Neutrophil (primary cell): ENCODE measurements around the gene GAS7.

Experiments used
- H3K27ac ChIP-seq: fragments of 200-600 bp; sonication (generic); 2 replicates; pipeline ENCODE4 v1.5.1; 2016; ENCODE audit warnings: mild to moderate bottlenecking, moderate library complexity
- H3K27me3 ChIP-seq: fragments of 200-600 bp; sonication (generic); 2 replicates; pipeline ENCODE4 v1.6.0; 2016; ENCODE audit warnings: mild to moderate bottlenecking
- H3K36me3 ChIP-seq: fragments of 200-600 bp; sonication (generic); 2 replicates; pipeline ENCODE4 v1.5.1; 2017
- H3K4me1 ChIP-seq, 2 experiments: fragments of 200-600 bp in 1 of 2; sonication (generic) in 1 of 2; 1 replicate in 1 of 2; 2 replicates in 1 of 2; pipeline versions ENCODE4 v1.5.1 to v1.6.1; 2013 to 2016; ENCODE audit warnings: low read depth in 1 of 2, low read length in 1 of 2, mild to moderate bottlenecking in 1 of 2, moderate library complexity in 1 of 2; ENCODE audit not compliant: control insufficient read depth in 1 of 2, insufficient read depth in 1 of 2
- H3K4me3 ChIP-seq, 2 experiments: fragments of 200-600 bp in 1 of 2; sonication (generic) in 1 of 2; 1 replicate in 1 of 2; 2 replicates in 1 of 2; pipeline ENCODE4 v1.5.1; 2013 to 2016; ENCODE audit warnings: low read depth in 1 of 2, low read length in 1 of 2, mild to moderate bottlenecking in 1 of 2, moderate library complexity in 1 of 2
- H3K9me3 ChIP-seq: fragments of 200-600 bp; sonication (generic); 2 replicates; pipeline ENCODE4 v1.5.1; 2016
- TF ChIP-seq, protein P1 (sequence below): fragments of 200-600 bp; sonication (generic); IDR thresholded peaks from 2 replicates; pipeline ENCODE4 v1.5.1; 2016; ENCODE audit warnings: antibody characterized with exemption

GAS7 gene

DNA sequence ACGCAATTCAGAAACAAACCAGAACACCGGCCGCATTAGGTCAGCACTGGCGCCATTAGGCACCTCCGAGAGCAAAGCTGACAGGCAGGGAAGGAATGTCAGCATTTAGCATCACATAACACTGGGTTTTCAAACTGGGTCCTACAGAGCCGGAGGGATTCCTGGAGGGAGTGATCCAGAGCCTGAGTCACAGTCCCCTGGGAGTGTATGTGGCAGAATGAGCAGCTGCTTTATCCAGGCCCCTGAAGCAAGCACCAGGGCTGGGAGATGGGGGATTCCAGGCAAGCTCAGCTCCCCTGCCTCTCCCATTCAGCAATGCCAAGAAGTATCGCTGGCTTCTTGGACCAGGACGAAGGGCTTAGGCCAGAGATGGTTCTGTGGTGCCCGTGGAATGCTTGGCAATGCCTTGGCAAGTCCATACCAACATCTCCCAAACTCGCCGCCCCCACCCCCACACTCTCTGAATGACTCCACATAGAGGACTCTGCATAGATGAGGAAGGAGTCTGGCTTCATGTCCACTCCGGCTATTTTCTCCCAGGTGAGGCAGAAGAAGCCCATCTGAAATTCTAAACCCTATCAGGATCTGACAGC lies 20.4 kb downstream of the GAS7 start:
- no peak overlapping the region for H3K27ac ChIP-seq
- no peaks in the 10 kb centered on the region for H3K36me3 ChIP-seq
- TF ChIP-seq, protein P1, sequence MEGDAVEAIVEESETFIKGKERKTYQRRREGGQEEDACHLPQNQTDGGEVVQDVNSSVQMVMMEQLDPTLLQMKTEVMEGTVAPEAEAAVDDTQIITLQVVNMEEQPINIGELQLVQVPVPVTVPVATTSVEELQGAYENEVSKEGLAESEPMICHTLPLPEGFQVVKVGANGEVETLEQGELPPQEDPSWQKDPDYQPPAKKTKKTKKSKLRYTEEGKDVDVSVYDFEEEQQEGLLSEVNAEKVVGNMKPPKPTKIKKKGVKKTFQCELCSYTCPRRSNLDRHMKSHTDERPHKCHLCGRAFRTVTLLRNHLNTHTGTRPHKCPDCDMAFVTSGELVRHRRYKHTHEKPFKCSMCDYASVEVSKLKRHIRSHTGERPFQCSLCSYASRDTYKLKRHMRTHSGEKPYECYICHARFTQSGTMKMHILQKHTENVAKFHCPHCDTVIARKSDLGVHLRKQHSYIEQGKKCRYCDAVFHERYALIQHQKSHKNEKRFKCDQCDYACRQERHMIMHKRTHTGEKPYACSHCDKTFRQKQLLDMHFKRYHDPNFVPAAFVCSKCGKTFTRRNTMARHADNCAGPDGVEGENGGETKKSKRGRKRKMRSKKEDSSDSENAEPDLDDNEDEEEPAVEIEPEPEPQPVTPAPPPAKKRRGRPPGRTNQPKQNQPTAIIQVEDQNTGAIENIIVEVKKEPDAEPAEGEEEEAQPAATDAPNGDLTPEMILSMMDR, result no peak
- H3K27me3 ChIP-seq, result no peaks in the 10 kb centered on the region
- H3K9me3 ChIP-seq, result no peaks in the 10 kb centered on the region
- no peak overlapping the region for H3K4me3 ChIP-seq
- H3K4me1 ChIP-seq, result peaks cover 0 to under 1% of the 10 kb centered on the region in 2 experiments

GRCh38 chr17:10177131-10177912 lies 21.1 kb downstream of the GAS7 start:
- H3K36me3 ChIP-seq, result no peaks in the 10 kb centered on the region
- no peaks in the 10 kb centered on the region for H3K9me3 ChIP-seq
- H3K4me1 ChIP-seq, result peaks cover 7% of the 10 kb centered on the region in 2 experiments
- TF ChIP-seq, protein P1, result no peak
- H3K27ac ChIP-seq, result no peak overlapping the region
- H3K4me3 ChIP-seq, result no peak overlapping the region
- H3K27me3 ChIP-seq, result no peaks in the 10 kb centered on the region

DNA sequence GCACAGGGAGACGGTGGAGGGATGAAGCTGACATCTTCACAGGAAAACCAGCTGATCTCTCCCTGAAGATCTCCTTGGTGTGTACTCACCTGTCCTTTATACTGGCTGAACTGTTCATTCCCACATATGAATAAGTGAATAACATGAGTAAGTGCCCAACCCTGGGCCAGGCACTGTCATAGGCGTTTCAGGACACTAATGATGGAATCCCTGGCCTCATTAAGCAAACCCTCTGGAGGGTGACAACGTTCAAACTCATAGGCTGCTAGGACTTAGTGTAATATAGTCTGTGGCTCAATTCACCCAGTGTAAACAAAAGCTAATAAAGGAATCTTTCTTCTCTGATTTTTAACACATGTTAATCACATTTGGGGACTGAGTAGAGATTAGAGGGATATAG lies 24.5 kb downstream of the GAS7 start:
- no peak overlapping the region for H3K27ac ChIP-seq
- no peaks in the 10 kb centered on the region for H3K9me3 ChIP-seq
- H3K27me3 ChIP-seq, result no peaks in the 10 kb centered on the region
- peaks cover 20 to 21% of the 10 kb centered on the region in 2 experiments for H3K4me1 ChIP-seq
- TF ChIP-seq, protein P1, result no peak
- H3K4me3 ChIP-seq, result no peak overlapping the region
- H3K36me3 ChIP-seq, result no peaks in the 10 kb centered on the region

DNA sequence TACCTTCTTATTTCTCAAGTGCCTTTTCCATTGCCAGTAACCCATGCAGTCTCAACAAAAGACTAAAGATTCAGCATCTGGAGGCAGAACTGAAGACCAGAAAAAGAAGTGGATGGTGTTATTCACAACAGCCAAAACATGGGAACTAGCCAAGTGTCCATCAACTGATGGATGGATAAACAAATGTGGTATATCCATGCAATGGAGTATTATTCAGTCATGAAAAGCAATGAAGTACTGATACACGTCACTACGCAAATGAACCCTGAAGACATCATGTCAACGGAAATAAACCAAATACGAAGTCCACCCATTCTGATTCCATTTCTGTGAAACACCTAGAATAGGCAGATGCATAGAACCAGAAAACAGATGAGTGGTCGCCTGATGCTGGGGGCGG lies 25.6 kb downstream of the GAS7 start:
- Histone ChIP-seq H3K4me3 (peak overlapping the region; percentile 3 to 48), H3K27me3 (no peaks in the 10 kb centered on the region), H3K4me1 (peaks cover 20 to 21% of the 10 kb centered on the region in 2 experiments), H3K9me3 (no peaks in the 10 kb centered on the region), H3K27ac (peak overlapping the region; percentile 89), H3K36me3 (no peaks in the 10 kb centered on the region)
- TF ChIP-seq, protein P1, result no peak

DNA sequence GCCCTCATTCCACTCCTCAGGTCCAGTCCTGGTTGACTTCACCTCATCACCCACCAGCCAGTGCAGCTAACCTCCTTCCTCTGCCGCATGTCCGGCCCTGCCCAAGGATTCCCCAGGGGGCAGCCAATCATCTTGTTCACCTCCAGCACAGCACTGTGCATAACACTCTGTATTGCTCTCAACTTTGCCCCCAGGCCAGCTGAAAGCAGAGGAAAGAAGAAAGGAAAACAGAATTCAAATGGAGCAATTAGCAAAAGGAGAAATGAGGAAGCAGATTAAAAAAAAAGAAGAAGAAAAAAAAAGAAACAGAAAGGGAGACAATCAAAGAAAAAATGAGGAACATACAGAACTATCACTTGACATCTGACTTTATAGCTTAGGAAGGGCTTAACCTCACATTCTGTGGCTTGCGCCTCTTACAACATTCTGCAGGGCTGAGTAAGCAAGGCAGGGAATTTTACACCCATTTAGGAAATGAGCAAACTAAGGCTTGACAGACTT lies 26.1 kb downstream of the GAS7 start:
- Histone ChIP-seq H3K9me3 (no peaks in the 10 kb centered on the region), H3K27me3 (no peaks in the 10 kb centered on the region), H3K4me3 (peak overlapping the region; percentile 3 to 48), H3K27ac (peak overlapping the region; percentile 89), H3K4me1 (peaks cover 20 to 21% of the 10 kb centered on the region in 2 experiments), H3K36me3 (no peaks in the 10 kb centered on the region)
- TF ChIP-seq, protein P1, result no peak
